GM10847 (cell line): ENCODE results near the gene ABR.

Source experiments
- POLR2A ChIP-seq: IDR thresholded peaks from 2 replicates; pipeline ENCODE4 v1.6.1; 2011; ENCODE audit not compliant: insufficient read length; ENCODE audit errors: extremely low read depth

The ABR gene

GRCh38 chr17:1034652-1035210, 145.1 kb downstream of the ABR start:
- TF ChIP-seq POLR2A = no peak

- TF ChIP-seq POLR2A = no peak
Observed at GRCh38 chr17:1033503-1033902, 146.3 kb downstream of the ABR start.

GRCh38 chr17:1032391-1032790, 147.4 kb downstream of the ABR start:
- TF ChIP-seq POLR2A = no peak

GRCh38 chr17:1031711-1032110, 148.1 kb downstream of the ABR start:
- no peak for TF ChIP-seq POLR2A

GRCh38 chr17:1030684-1031532, 148.9 kb downstream of the ABR start:
- no peak for TF ChIP-seq POLR2A

- TF ChIP-seq POLR2A = no peak
Observed at GRCh38 chr17:1029922-1030644, 149.7 kb downstream of the ABR start.

- TF ChIP-seq POLR2A = no peak
Observed at GRCh38 chr17:1029196-1029921, 150.4 kb downstream of the ABR start.

GRCh38 chr17:1027044-1027443, 152.7 kb downstream of the ABR start:
- no peak for TF ChIP-seq POLR2A

- no peak for TF ChIP-seq POLR2A
Observed at GRCh38 chr17:1026599-1026975, 153.2 kb downstream of the ABR start.

- TF ChIP-seq POLR2A = no peak
Observed at GRCh38 chr17:1025733-1026598, 153.8 kb downstream of the ABR start.

GRCh38 chr17:1024076-1024475, 155.7 kb downstream of the ABR start:
- TF ChIP-seq POLR2A = no peak

- no peak for TF ChIP-seq POLR2A
Observed at GRCh38 chr17:1022278-1023024, 157.3 kb downstream of the ABR start.

- TF ChIP-seq POLR2A = no peak
Observed at GRCh38 chr17:1021147-1021546, 158.6 kb downstream of the ABR start.

GRCh38 chr17:1019451-1019850, 160.3 kb downstream of the ABR start:
- TF ChIP-seq POLR2A = no peak

GRCh38 chr17:1018547-1018946, 161.2 kb downstream of the ABR start:
- TF ChIP-seq POLR2A = no peak
